ENCODE data around the gene DDX47. TPM values are rescaled to one million over a fixed set of nuclear protein-coding genes. Genes with fewer than 3 reads are reported as not detected.

Gene DDX47
- total and polyA plus RNA-seq, 2 experiments from 2014 or later: 56.2 to 69.4 TPM

GRCh38 chr12:12859690-12860089 lies 46.5 kb downstream of the DDX47 start:
- Histone ChIP-seq H3K9me2 (replicated peaks; ENCODE audit: insufficient read depth) (no peaks in the 10 kb centered on the region), H3K79me2 (no peaks in the 10 kb centered on the region), H2AFZ (no peak overlapping the region), H3K27me3 (no peaks in the 10 kb centered on the region), H3K4me2 (no peak overlapping the region), H3K36me3 (replicated peaks; ENCODE audit: insufficient read depth, low read depth) (no peaks in the 10 kb centered on the region), H3K9me3 (ENCODE audit: low read depth) (no peaks in the 10 kb centered on the region), H4K20me1 (ENCODE audit: insufficient read depth, poor library complexity, severe bottlenecking) (no peaks in the 10 kb centered on the region), H3K27ac (no peak overlapping the region), H3K4me3 (no peak overlapping the region), H3K4me1 (ENCODE audit: insufficient read depth) (no peaks in the 10 kb centered on the region)
- WGBS (ENCODE audit: low lambda C conversion rate, missing lambda C conversion rate): 75% methylated on average over 1 of the region's 1 CpG
- no peak for DNase-seq (ENCODE audit: low spot score)
- no peak for TF ChIP-seq CTCF (IDR thresholded peaks at IDR 0.05; ENCODE audit: poor library complexity)
- no peak for TF ChIP-seq EZH2 (IDR thresholded peaks at IDR 0.05; ENCODE audit: borderline replicate concordance)

GRCh38 chr12:12864243-12864642 lies 51.1 kb downstream of the DDX47 start:
- Histone ChIP-seq H3K4me1 (ENCODE audit: insufficient read depth) (no peaks in the 10 kb centered on the region), H3K9me3 (ENCODE audit: low read depth) (no peaks in the 10 kb centered on the region), H3K27ac (no peak overlapping the region), H3K9me2 (replicated peaks; ENCODE audit: insufficient read depth) (no peaks in the 10 kb centered on the region), H3K4me3 (no peak overlapping the region), H4K20me1 (ENCODE audit: insufficient read depth, poor library complexity, severe bottlenecking) (no peaks in the 10 kb centered on the region), H3K36me3 (replicated peaks; ENCODE audit: insufficient read depth, low read depth) (no peaks in the 10 kb centered on the region), H2AFZ (no peak overlapping the region), H3K27me3 (no peaks in the 10 kb centered on the region), H3K4me2 (no peak overlapping the region), H3K79me2 (no peaks in the 10 kb centered on the region)
- DNase-seq (ENCODE audit: low spot score): no peak
- 95% methylated on average over 2 of the region's 2 CpGs for WGBS (ENCODE audit: low lambda C conversion rate, missing lambda C conversion rate)
- no peak for TF ChIP-seq CTCF (IDR thresholded peaks at IDR 0.05; ENCODE audit: poor library complexity)

- TF ChIP-seq EZH2phosphoT487 (IDR thresholded peaks at IDR 0.05; ENCODE audit: low read depth, severe bottlenecking, unreplicated experiment): no peak
- TF ChIP-seq CTCF (IDR thresholded peaks at IDR 0.05; ENCODE audit: poor library complexity): no peak
- no peak for TF ChIP-seq EZH2 (IDR thresholded peaks at IDR 0.05; ENCODE audit: borderline replicate concordance)
- WGBS (ENCODE audit: low lambda C conversion rate, missing lambda C conversion rate): 95% methylated on average over 3 of the region's 3 CpGs
Observed at GRCh38 chr12:12868477-12869235, 55.5 kb downstream of the DDX47 start.

More at GRCh38 chr12:12868477-12869235, 55.5 kb downstream of the DDX47 start:
- Histone ChIP-seq H3K27me3 (no peaks in the 10 kb centered on the region), H3K4me2 (no peak overlapping the region), H2AFZ (no peak overlapping the region), H3K36me3 (replicated peaks; ENCODE audit: insufficient read depth, low read depth) (no peaks in the 10 kb centered on the region), H3K79me2 (no peaks in the 10 kb centered on the region), H3K4me1 (ENCODE audit: insufficient read depth) (peaks cover 6% of the 10 kb centered on the region), H3K9me3 (ENCODE audit: low read depth) (no peaks in the 10 kb centered on the region), H3K4me3 (no peak overlapping the region), H3K27ac (no peak overlapping the region), H4K20me1 (ENCODE audit: insufficient read depth, poor library complexity, severe bottlenecking) (no peaks in the 10 kb centered on the region), H3K9me2 (replicated peaks; ENCODE audit: insufficient read depth) (no peaks in the 10 kb centered on the region)
- no peak for DNase-seq (ENCODE audit: low spot score)
